GM19395 (cell line): Measurements from ENCODE around the gene FAM149B1.

Experiments used
- ATAC-seq: cut with Tn5 transposase; IDR thresholded peaks from one replicate; pipeline ENCODE4 v1.9.1; 2021; ENCODE audit warnings: mild to moderate bottlenecking, moderate library complexity; ENCODE audit not compliant: unreplicated experiment

FAM149B1 gene

GRCh38 chr10:73264423-73264822, 96.5 kb downstream of the FAM149B1 start:
- no peak for ATAC-seq

DNA sequence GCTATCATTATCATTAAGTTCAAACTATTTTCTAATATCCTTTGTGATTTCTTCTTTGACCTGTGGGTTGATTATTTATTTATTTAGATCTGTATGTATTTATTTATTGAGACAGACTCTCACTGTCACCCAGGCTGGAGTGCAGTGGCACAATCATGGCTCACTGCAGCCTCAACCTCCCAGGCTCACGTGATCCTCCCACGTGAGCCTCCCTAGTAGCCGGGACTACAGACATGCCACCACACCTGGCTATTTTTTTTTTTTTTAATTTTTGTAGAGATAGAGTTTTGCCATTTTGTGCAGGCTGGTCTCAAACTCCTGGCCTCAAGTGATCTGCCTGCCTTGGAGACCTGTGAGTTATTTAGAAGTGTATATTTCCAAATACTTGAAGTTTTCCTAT, 113.2 kb downstream of the FAM149B1 start:
- no peak for ATAC-seq

DNA sequence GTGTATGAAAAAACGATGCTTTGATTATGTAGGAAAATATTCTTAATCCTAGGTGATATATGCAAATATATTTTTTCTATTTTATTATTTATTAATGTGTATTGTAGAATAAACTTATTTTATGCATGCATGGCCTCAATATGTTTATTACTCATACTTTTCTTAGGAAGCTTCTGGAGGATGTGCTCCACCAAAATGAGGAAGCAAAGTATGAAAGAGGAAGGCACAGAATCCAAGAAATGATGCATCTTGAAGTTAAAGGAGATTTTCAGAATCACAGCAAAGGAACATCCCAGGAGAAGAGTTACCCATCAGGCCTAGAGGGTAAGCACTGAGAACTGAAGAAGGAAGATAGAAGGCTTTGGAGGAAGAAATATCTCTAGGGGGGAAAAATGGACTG, 119.5 kb downstream of the FAM149B1 start:
- ATAC-seq, result no peak

- no peak for ATAC-seq
Measured at GRCh38 chr10:73289958-73290357, 122.0 kb downstream of the FAM149B1 start.

DNA sequence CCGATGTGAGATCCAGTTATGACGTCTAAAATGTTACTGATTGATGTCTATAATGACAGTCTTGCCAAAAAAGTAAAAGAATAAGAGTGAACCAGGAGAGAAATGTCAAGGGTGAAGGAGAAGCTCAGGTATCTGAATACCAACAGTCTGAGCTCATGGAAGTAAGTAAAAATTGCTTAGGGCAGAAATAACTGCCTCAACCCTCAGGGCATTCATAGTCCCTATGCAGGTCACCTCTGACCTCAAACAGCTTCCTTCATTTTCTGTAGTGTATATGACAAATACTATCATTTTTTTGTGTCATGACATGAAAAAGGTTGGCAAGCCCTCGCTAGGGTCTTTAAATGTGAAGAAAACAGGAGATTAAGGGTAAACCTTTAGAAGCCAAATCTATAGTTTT, 125.5 kb downstream of the FAM149B1 start:
- ATAC-seq, result no peak
